GF-D8 (cell line): ENCODE results near the gene KPNB1.

ENCODE experiments used
- DNase-seq: peaks from one replicate; lab custom pipeline; 2025; lab: John Stamatoyannopoulos, UW

The KPNB1 gene

DNA sequence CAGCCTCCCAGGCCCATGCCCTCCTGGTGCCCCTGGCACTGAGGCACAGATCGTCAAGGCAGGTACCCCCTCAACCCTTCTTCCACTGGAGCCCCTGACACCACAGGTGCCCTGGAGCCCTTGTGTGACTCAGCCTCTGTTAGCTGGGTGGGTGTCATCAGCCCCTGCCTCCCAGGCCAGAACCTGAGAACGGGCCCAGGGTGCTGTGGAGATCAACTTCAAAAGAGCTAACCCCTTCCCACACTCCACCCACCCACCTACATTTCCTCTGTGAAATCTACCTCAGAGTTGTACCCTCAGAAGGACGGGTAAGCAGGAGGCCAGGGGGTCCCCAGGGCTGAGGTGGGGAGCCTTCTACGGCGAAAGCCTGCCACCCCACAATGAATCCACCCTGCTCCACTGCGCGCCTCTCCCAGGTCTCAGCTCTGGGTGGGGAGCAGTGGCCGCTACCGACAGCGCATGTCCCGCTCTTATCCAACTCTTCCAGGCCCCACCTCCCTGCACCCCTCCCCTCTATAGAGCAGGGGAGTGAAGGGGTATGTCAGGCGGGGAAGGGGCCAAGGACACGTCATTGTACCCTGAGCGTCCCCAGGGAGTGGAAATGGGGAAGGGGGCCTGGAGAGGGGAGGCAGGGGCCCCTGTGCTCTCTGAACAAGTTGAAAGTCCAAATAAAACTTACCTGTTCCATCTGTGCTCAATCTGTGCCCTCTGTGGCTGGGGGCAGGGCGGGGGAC is 61.8 kb downstream of the KPNB1 start:
- DNase-seq = no peak

DNA sequence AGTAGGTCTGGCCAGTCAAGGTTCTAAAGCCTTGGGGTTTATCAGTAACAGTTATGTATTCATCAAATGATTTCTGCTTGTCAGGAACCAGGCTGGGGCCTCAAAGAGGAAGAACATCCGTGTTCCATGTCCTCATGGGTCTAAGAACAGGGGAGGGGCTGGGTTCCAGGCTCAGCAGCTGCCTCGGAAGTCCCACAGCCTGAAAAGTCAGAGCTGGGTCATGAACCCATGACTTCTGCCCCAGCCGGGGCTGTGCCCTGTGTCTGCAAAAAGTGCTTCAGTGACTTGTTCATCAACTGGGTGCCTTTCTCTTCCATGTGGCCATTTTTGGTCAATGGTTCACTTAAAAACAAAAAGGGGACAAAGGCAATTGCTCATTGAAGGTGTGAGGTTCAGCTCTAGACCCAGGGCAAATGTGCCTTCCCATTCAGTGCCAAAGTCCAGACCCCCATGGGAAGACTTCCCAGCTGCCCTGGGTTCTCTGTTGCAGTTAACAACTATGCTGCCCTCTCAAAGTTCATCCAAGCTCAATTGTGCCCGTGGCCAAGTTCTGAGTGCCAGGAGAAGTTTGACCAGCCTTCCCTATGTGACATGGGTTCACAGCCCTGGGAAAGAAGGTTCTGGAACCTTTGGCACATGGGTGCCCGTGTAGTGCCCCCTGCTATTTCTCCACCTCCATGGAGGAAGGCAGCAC is 62.8 kb downstream of the KPNB1 start:
- no peak for DNase-seq

DNA sequence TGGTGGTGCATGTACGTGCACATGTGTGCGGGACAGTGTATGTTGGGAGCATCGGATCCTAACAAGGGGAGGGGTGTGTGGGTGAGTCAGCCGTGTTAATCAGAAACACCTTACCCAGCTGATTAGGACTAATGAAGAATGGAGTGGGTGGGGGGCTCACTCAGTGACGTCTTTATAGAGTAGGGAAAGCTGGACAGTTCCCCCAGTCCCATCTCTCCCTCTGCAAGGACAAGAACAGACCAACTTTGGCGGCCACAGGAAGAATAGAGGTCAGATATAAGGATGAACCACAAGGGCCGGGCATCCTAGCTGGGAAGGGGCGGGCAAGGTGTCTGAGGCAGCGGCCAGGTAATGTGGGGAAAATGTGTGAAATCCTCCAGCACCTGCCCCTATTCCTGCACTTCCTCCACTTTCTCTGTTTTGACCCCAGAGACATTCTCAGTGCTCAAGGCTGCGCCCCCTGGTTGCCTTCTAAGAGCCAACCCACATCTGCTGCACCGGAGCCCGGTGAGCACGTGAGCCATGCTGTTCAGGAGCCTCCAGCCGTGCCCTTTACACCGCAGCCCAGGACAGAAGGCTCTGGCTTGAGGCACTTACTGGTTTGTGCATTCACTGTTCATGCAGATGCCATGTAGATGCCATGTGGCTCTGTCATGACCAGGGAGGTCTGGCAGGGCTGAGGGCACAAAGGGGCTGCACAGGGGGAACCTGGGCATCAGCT is 64.4 kb downstream of the KPNB1 start:
- no peak for DNase-seq

DNA sequence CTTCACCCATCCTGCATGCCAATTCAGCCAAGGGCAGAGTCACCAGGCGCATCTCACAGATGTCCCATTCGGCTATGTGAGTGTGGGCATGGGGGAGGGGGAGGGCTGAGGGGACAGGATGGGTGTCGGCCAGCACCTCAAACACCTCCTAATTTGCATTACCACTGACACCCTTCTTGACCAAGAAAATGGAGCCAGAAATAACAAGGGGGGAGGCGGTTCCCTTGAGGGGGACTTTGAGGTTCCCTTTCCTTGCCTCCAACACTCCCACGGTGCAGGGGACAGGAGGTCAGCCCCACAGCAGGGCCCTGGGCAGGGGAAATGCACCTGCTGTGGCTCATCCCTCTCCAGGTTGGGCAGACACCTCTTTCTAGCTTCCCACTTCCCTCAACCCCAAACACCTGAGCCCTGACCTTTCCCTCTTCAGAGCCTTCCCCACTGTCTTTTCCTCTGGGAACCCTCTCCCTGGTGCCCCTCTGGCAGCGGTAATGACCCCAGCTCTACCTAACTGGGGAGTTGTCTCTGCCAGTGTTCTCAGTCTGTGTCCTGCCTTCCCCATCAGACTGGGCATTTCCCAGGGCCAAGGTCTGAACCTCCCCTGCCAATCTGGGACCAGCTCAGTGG is 65.2 kb downstream of the KPNB1 start:
- DNase-seq = no peak

DNA sequence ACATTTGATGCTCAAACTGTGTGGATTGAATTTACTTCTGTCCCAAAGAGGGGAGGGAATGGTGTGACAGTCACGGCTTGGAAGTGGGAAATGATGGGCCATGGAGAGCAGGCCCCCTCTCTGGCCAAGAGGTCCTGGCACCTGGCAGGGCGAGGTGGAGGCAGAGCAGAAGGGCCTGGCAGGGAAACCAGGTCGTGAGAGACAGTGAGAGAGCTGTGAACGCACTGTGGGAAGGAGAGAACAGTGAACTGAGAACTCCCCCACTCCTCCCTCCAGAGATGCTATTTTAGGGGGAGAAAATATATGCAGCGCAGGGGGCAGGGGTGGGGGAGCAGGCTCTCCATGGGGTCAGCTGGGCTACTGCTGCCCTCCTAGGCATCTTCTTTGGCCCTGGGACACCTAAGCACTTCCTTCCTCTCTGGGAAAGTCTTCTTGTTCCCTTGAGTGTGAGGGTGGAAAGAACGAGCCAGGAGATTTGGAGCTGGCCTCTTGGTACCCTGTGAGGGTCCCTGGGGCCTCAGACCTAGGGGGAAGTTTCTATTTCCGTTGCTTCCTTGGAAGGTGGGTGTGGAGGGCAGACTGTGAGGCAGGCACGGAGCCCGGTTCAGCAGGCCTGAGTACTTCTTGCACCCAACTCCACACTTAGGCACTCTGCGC is 66.1 kb downstream of the KPNB1 start:
- no peak for DNase-seq

DNA sequence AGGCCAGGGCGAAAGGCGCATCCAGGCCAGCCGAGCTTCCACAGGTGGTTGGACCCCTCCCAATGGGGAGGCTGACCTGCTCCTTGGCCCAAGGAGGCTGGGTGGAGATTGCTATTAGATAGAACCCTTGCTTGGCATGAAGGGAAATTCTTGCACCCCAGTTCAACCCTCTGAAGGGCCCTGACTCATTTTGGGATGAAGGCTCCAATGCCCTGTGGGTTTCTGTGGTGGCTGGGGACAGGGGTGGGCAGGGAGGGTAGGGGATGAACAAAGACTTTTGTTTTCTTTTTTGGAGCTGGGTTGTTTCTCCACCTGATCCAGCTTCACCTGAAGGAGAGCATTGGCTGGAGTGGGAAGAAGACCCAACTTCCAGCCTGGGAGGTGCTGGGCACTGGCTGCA is 66.7 kb downstream of the KPNB1 start:
- DNase-seq = no peak

DNA sequence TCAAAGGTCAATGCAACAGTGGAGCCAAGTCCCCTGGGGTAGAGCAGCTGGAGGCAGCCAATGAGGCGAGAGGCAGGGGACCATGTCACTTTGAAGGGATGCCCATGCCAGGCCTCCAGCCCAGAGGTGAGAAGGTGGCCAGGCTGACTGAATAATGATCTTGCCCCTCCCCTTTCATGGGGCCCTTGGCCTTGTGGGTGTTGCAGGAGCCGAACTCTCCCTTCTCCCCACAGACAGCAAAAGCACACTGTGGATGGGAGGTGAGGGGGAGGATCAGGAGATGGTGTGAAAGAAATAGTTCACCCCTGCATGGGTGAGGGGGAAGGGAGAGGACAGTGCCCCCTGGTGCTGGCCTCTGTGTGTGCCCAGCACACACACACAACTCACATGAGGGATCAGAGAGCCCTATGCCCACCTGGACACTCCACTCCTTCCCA is 67.6 kb downstream of the KPNB1 start:
- DNase-seq = no peak

DNA sequence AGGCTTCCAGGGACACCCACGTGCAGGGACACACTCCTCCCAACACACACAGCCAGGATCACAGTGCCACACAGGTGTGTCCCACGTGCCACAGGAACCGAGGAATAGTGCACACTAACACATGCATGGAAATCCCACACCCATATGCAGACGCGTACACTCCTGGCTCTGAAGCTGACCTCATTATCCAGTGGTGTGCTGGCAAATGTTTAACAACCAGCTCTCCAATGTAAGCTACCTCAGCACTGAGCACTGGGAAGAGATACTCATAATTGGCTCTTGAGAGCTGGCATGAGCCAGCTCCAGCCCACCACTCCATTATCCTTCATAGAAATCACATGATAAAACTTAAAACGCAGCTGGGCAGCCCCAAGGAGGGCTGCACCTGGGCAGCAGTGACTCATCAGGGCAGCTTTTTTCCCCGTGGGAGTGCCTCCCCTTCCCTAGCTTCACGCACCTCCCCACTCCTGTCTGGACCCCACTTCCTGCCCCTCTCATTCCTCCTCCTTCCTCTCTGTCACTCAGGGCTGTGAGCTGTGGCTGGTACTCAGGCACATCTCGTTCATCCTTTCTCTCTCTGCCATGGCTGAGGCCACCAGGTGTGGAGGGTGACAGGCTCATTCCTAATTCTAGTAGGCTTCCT is 68.4 kb downstream of the KPNB1 start:
- no peak for DNase-seq

DNA sequence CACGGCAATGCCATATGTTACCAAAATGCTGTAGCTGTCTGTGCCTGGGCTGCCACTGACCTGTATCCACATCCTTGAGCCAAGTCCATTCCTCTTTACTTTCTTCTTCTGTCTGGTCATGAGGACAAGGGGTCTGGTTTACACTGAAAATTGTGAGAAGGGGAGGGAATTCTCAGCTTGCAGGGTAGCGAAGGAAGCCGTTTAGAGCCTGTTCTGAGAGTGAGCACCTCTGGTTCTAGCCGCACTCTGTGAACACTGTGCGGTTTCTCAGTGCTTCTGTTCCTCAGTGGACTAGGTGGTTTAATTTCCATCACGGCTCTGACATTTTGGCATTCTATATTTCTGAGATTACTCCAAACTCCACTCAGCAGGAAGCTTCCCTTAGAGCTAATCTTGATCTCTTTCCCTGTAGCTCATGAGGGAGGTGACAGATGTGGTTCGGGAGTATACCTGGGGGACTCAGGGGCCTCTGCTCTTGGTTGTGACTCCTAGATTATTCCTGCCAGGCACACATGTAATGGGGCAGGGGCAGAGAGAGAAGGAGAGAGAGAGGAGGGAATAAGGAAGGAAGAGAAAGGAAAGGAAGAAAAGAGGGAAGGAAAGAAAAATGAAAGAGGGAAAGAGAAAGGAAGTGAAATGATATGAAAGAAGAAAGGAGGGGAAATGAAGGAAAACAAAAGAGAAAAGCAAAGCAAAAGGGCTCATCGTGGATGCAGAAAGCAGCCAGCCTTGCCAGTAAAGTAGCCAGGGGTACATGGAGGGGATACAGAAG is 69.1 kb downstream of the KPNB1 start:
- DNase-seq = no peak

DNA sequence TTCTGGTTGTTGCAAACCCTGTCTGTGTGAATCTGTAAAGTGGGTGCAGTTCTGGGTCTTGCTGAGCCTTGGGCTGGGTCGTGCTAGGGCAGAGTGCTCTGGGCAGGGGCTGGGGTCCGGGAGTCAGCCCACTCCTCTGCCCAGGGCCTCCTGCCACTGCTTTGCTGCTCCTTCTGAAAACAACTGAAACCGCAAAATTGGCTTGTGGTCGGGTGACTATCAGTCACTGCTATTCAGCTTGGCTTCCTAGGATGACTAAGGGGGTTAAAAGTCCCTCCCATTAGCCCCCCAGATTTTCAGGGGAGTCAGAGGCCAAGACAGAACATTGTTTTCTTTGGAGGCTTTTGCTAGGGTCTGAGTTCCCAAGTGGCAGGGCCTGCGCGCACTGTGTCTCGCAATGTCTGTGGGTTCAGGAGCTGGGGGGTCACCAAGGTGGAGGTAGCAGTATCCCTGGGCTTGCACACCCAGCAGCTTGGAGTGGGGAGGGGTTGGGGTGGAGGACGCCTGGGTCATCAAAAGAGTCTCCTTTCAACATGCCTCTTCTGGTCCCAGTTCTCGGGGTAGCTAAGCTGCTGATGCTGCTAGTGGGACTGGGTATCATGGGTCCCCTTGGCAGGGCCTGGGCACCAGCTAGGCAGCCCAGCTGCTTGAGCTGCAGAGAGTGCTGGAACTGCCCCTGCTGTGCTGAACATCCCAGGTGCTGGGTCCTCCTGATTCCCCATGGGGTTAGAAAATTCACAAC is 69.9 kb downstream of the KPNB1 start:
- DNase-seq = no peak

DNA sequence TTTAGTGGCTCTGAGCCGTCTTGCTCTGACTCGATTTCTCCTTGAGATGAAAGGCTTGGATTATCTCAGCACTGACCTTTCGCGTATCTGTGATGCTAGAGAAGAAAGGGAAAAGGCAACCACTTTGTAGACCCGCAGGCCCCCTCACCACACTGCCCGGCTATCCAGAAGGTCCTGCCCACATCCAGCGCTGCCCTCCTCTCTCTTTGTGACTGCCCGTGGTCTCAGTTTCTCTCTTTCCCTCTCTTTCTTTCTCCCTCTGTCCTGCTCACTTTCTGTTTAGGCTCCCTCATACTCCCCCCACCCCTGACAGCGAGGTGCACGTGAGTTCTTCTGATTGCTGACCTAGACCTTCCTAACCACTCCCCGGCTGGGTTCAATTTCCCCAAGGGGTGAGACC is 70.5 kb downstream of the KPNB1 start:
- DNase-seq = no peak

DNA sequence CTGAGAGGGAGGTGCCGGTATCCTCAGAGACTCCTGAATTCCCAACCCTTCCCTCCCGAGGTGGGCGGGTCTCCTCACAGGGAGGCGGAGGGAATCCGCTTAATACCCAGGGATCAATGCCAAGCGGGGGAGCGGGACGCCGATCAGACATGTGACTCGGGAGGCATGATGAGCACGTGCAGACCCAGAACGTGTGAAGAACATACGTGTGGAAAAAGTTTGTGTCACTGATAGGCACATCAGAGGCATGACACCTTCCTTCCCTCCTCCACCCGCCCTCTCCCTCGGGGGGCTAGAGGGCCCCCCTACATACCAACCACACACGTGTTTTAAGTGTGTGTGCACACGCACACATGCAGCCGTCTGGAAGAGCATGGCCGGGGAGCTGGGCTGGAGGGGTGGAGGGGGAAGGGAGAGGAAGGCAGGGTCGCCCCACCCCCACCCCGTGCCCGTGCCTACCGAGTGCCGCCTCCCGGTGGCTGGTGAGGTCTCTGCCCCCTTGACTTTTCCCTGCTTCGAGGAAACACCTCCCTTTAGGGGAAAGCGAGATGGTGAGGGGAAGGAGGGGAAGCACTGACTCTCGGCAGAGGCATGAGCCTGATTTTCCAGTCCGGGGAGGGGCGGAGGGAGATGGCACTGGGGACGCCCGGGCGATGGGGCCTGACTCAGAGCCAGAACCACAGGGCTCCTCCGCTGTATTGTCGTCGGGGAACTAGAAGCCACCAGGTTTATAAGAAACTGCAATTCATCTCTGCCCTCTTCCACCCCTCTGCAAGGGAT is 71.2 kb downstream of the KPNB1 start:
- no peak for DNase-seq

DNA sequence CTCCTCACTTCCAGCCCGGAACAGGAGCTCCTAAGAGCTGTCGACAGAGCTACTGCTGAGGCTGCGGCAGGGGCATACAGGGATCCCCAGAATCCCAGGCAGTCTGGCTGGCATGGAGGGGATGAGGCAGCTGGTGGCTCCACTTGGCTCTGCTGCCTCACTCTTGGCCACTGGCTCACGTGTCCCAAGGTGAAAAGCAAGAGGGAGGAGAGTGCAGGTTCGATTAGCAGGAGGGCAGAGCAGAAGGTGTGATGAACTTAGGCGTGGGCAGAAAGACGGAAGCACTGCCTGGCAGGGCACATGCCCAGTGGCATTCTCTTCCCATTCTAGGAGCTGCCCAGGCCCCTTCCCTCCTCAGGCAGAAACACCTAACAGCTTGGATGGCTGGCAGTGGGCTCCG is 72.0 kb downstream of the KPNB1 start:
- DNase-seq = no peak

DNA sequence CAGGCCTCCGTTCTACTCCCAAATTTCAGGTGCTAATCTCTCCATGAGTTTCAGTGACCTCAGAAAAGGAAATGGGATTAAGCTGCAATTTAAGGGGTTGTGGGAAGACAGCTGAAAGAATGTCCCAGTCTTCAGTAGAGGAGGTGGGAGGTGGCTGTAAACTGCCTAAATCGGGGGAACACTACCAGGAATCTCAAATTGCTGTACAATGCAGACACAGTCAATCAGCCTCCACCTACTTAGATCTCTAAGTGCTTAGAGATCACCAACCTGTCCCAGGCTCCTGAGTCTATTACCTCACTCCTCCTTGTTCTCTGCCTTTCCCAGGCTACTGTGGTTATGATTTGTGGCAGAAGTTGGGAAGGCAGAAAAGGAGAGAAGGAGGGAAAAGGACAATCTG is 75.0 kb downstream of the KPNB1 start:
- DNase-seq = no peak

DNA sequence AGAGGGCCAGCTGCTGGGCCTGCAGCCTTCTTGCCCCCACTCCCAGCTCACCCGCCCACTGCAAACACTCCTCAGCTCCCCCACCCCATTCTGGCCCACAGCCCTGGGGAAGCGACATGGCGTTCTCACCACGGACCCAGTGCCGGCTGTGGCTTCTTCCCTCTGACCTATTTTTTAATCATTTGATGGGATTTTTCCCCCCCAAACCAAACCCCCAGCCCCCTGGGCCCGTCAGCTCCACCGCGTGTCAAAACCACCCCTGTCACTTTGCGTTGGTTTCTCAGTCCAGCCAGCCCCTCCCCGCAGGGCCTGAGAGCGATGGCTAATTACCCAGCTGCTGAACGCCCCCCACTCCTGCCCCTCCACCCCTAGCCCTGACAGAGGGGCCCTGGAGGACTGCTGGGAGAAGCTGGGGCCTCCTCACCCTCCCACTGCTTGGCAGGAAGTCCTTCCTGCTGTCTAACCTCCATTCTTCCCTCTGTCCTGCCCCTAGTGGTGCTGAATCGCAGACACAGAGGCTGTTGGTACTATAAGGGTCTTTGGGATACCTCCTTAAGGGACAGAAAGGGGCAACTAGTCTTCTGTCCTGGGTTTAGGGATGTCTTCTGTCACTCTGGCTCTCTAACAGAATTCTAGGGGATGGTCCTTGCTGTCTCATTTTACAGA is 75.9 kb downstream of the KPNB1 start:
- no peak for DNase-seq

DNA sequence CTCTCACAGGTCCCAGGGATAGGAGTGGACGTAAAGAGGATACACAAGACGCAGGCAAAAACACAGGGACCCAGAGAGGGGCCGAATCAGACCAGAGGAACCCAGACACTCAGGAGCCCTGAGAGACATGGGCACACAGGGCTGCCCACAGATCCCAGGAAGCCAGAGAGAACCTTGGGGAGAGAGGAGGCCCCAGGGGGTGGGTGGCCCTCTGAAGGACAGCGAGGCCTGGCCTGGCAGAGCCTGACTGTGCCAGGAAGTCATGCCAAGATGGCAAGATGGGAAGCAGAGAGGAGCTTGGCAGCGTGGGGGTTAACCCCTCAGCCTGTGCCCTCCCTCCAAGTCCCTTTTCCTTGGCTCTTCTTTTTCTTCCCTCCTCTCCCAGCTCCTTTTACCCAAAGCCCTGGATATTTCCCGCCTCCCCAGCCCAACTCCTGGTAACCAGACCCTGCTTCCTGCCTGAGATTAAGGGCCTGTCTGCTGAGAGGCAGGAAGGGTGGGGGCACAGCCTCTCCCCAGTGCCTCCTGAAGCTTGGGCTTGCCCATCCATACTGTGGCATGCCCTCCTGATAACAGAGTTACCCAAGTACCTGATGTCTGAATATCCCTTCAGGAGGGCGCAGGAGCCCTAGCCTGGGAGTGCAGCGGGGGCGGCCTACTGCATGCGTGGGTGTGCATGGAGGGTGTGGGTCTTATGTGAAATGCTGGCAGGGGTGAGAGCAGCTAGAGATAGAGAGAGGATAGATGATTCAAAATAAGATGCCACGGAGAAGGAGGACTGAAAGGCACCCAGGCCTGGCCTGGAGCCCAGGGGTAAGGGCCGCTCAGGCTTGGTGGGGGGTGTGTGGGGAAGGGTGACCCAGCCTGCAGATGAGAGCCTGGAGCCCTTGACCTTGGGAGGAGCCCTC is 77.3 kb downstream of the KPNB1 start:
- no peak for DNase-seq

DNA sequence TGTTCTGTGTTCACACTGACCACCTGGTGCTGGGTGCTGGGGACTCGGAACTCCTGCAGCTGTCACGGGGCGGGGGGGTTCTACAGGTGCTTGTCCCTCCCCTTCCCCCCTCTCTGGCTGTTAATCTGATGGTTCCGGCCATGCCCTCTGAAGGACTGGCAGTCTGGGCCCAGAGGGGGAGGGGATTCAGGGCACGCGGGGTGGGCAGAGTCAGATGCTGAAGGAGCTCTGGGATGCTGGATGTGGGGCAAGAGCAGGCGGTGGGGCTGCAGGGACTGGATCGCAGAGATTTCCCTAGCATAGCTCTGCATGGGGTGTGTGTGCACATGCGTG is 78.0 kb downstream of the KPNB1 start:
- DNase-seq = no peak
